H1 (cell line): ENCODE measurements around the gene HSPA1B. TPM values are rescaled to one million over a fixed set of nuclear protein-coding genes. Genes with fewer than 3 reads are reported as not detected.
A peak's percentile ranks its signal among the peaks of the same experiment; 100 is the strongest.

Experiments used
- CTCF ChIA-PET: fragments of 300-600 bp; sonication (Branson Sonifier 250); formaldehyde crosslinking; loops from one replicate; lab custom pipeline; 2021; ENCODE audit not compliant: partially characterized antibody; lab: Charles Lee
- POLR2A ChIA-PET: fragments of 300-600 bp; sonication (Branson Sonifier 250); formaldehyde crosslinking; loops from one replicate; lab custom pipeline; 2021; ENCODE audit warnings: inconsistent platforms; ENCODE audit not compliant: partially characterized antibody; lab: Charles Lee
- DNase-seq, 2 experiments: peaks; one replicate each; pipeline versions ENCODE4 v3.0.0 to v3.0.0-alpha.2; 2010 to 2022; ENCODE audit warnings: low spot score in 2 of 2, low read depth in 1 of 2, mixed read lengths in 1 of 2
- FAIRE-seq: peaks from 2 replicates; lab custom pipeline; 2011; peaks lifted over from hg19 to GRCh38; lab: Jason Lieb, UNC
- H2AFZ ChIP-seq: 2 replicates; pipeline ENCODE4 v1.8.1; 2012; ENCODE audit warnings: low read length, inconsistent platforms
- H2AK5ac ChIP-seq: 2 replicates; pipeline ENCODE4 v1.6.1; 2013; ENCODE audit warnings: low read depth, low read length
- H2BK120ac ChIP-seq: replicated peaks from 2 replicates; pipeline ENCODE3; 2013; ENCODE audit warnings: low read depth, low read length, inconsistent platforms
- H2BK12ac ChIP-seq: 2 replicates; pipeline ENCODE4 v1.6.1; 2013; ENCODE audit warnings: low read depth, low read length
- H2BK15ac ChIP-seq: 2 replicates; pipeline ENCODE4 v1.6.1; 2013; ENCODE audit warnings: low read length
- H2BK20ac ChIP-seq: 2 replicates; pipeline ENCODE4 v1.6.1; 2013; ENCODE audit warnings: low read length
- H2BK5ac ChIP-seq: 2 replicates; pipeline ENCODE4 v1.6.1; 2013; ENCODE audit warnings: low read depth, low read length
- H3K14ac ChIP-seq: 2 replicates; pipeline ENCODE4 v1.6.1; 2013; ENCODE audit warnings: inconsistent platforms; ENCODE audit not compliant: insufficient read length
- H3K18ac ChIP-seq: 2 replicates; pipeline ENCODE4 v1.6.1; 2013; ENCODE audit warnings: low read length; ENCODE audit errors: extremely low read depth
- H3K23ac ChIP-seq: 2 replicates; pipeline ENCODE4 v1.6.1; 2013; ENCODE audit warnings: inconsistent platforms; ENCODE audit not compliant: insufficient read length
- H3K23me2 ChIP-seq: 2 replicates; pipeline ENCODE4 v1.6.1; 2013; ENCODE audit warnings: low read depth, low read length
- H3K27ac ChIP-seq: 2 replicates; pipeline ENCODE4 v1.6.1; 2011; ENCODE audit warnings: low read depth, low read length, inconsistent platforms
- H3K27me3 ChIP-seq, 4 experiments: replicated peaks in 1 of 4; 1 replicate in 1 of 4; 2 replicates in 3 of 4; pipeline versions ENCODE4 v1.6.1 to v1.8.1; 2011 to 2013; ENCODE audit warnings: low read length in 3 of 4, mild to moderate bottlenecking in 3 of 4, inconsistent platforms in 2 of 4, mixed read lengths in 2 of 4, moderate library complexity in 1 of 4; ENCODE audit not compliant: control insufficient read depth in 3 of 4, insufficient read depth in 3 of 4; ENCODE audit errors: extremely low read depth in 1 of 4
- H3K36me3 ChIP-seq, 4 experiments: 2 replicates each; pipeline versions ENCODE4 v1.6.1 to v1.8.1; 2011 to 2013; ENCODE audit warnings: mild to moderate bottlenecking in 4 of 4, low read length in 3 of 4, moderate library complexity in 2 of 4, control low read depth in 1 of 4, inconsistent platforms in 1 of 4; ENCODE audit not compliant: insufficient read depth in 4 of 4, control insufficient read depth in 2 of 4
- H3K4ac ChIP-seq: replicated peaks from 2 replicates; pipeline ENCODE3; 2013; ENCODE audit warnings: low read length, low read depth, mixed read lengths, inconsistent platforms; ENCODE audit not compliant: insufficient read length
- H3K4me1 ChIP-seq, 4 experiments: replicated peaks in 1 of 4; 1 replicate in 1 of 4; 2 replicates in 3 of 4; pipeline versions ENCODE4 v1.6.1 to v1.8.1; 2011 to 2013; ENCODE audit warnings: low read length in 3 of 4, inconsistent platforms in 2 of 4, mixed read lengths in 1 of 4; ENCODE audit not compliant: insufficient read depth in 4 of 4, control insufficient read depth in 3 of 4
- H3K4me2 ChIP-seq, 2 experiments: 2 replicates each; pipeline versions ENCODE4 v1.6.1 to v1.8.1; 2011 to 2013; ENCODE audit warnings: low read depth in 2 of 2, low read length in 2 of 2, control low read depth in 1 of 2, inconsistent platforms in 1 of 2, mild to moderate bottlenecking in 1 of 2; ENCODE audit not compliant: insufficient read depth in 1 of 2
- H3K4me3 ChIP-seq, 4 experiments: fragments of 200-600, 300-600 bp in 1 of 4; sonication (generic), shearing (Covaris generic), sonication (Bioruptor Twin) in 1 of 4; 2 replicates each; pipeline versions ENCODE4 v1.5.1 to v1.8.1; 2011 to 2016; ENCODE audit warnings: low read length in 4 of 4, low read depth in 3 of 4, control low read depth in 2 of 4, inconsistent platforms in 2 of 4, mild to moderate bottlenecking in 2 of 4, mixed read lengths in 1 of 4, moderate library complexity in 1 of 4; ENCODE audit not compliant: insufficient read depth in 2 of 4; ENCODE audit errors: extremely low read depth in 1 of 4
- H3K56ac ChIP-seq: replicated peaks from 2 replicates; pipeline ENCODE3; 2013; ENCODE audit warnings: low read depth, mild to moderate bottlenecking, mixed read lengths, low read length, inconsistent platforms; ENCODE audit not compliant: insufficient read length
- H3K79me1 ChIP-seq: 2 replicates; pipeline ENCODE4 v1.6.1; 2013; ENCODE audit warnings: low read depth, low read length, control low read depth
- H3K79me2 ChIP-seq, 2 experiments: 2 replicates each; pipeline versions ENCODE4 v1.6.1 to v1.8.1; 2012 to 2013; ENCODE audit warnings: low read length in 2 of 2, mild to moderate bottlenecking in 2 of 2, inconsistent platforms in 1 of 2; ENCODE audit not compliant: insufficient read depth in 2 of 2, control insufficient read depth in 1 of 2
- H3K9ac ChIP-seq, 4 experiments: replicated peaks in 1 of 4; 1 replicate in 1 of 4; 2 replicates in 3 of 4; pipeline versions ENCODE4 v1.6.1 to v1.8.1; 2011 to 2013; ENCODE audit warnings: low read depth in 3 of 4, low read length in 3 of 4, control low read depth in 2 of 4, mild to moderate bottlenecking in 2 of 4, moderate library complexity in 2 of 4, inconsistent platforms in 1 of 4; ENCODE audit errors: extremely low read depth in 1 of 4
- H3K9me3 ChIP-seq, 2 experiments: 2 replicates each; pipeline versions ENCODE4 v1.6.1 to v1.8.1; 2012 to 2013; ENCODE audit warnings: mild to moderate bottlenecking in 2 of 2, moderate library complexity in 2 of 2, control low read depth in 1 of 2, inconsistent platforms in 1 of 2, low read depth in 1 of 2, low read length in 1 of 2, mixed read lengths in 1 of 2; ENCODE audit not compliant: insufficient read depth in 2 of 2
- H4K20me1 ChIP-seq, 2 experiments: replicated peaks in 1 of 2; 2 replicates each; pipeline versions ENCODE3 to v1.8.1; 2011 to 2013; ENCODE audit warnings: inconsistent platforms in 2 of 2, low read length in 2 of 2, mild to moderate bottlenecking in 1 of 2; ENCODE audit not compliant: insufficient read depth in 2 of 2, control insufficient read depth in 1 of 2
- H4K5ac ChIP-seq: 2 replicates; pipeline ENCODE4 v1.6.1; 2013; ENCODE audit warnings: low read length, low read depth, mixed read lengths, inconsistent platforms; ENCODE audit not compliant: insufficient read length
- H4K8ac ChIP-seq: 2 replicates; pipeline ENCODE4 v1.8.0; 2013; ENCODE audit warnings: mild to moderate bottlenecking, moderate library complexity, low read length, inconsistent platforms; ENCODE audit not compliant: insufficient read depth; ENCODE audit errors: extremely low read depth
- H4K91ac ChIP-seq: replicated peaks from 2 replicates; pipeline ENCODE3; 2013; ENCODE audit warnings: low read length, mixed read lengths, inconsistent platforms; ENCODE audit not compliant: insufficient read length
- JUN ChIP-seq: IDR thresholded peaks from 2 replicates; pipeline ENCODE4 v1.6.1; 2011; ENCODE audit warnings: low read depth, mild to moderate bottlenecking, improper control_type of control experiment, low read length
- POLR2AphosphoS5 ChIP-seq: IDR thresholded peaks from 2 replicates; pipeline ENCODE4 v1.6.1; 2011; ENCODE audit warnings: low read depth, low read length
- WGBS, 2 experiments: shearing (Covaris generic) in 1 of 2; methylation state at CpG; one replicate each; pipeline versions ENCODE4 v1.1.6 to v1.1.7; 2013 to 2015; ENCODE audit warnings: low lambda C conversion rate in 2 of 2, mixed read lengths in 2 of 2, inconsistent platforms in 1 of 2, low coverage in 1 of 2, missing lambda C conversion rate in 1 of 2; ENCODE audit not compliant: insufficient replicate concordance in 2 of 2, insufficient coverage in 1 of 2, insufficient read length in 1 of 2; ENCODE audit errors: extremely low coverage in 1 of 2, missing lambda C conversion rate in 1 of 2; 5-methylcytosine and 5-hydroxymethylcytosine counted together
- polyA plus RNA-seq, 7 experiments: library from polyadenylated mRNA; depleted of rRNA in 3 of 7; stranded (reverse) in 5 of 7; unstranded in 2 of 7; fragments of >200 nt in 5 of 7; fragments of 200-250 nt in 2 of 7; gene quantifications; 1 replicate in 5 of 7; 2 replicates in 1 of 7; 4 replicates in 1 of 7; pipeline versions ENCODE4 v1.2.1 to v1.2.3, GENCODE V29; 2011 to 2013; ENCODE audit warnings: missing spikeins in 2 of 7, mixed read lengths in 2 of 7
- total RNA-seq: library from RNA; stranded (reverse); fragmentation: NEBNext Ultra II Directional; extraction: Animal tissue kit (Norgen Biotek cat#: 25700); gene quantifications from 2 replicates; pipeline ENCODE4 v1.2.1, GENCODE V29; 2021

The HSPA1B gene
- total and polyA plus RNA-seq, 2 of the 8 experiments (the other 6 are each of a cell fraction or from before 2014, with no cell fraction given): 36.6 to 76.6 TPM

DNA sequence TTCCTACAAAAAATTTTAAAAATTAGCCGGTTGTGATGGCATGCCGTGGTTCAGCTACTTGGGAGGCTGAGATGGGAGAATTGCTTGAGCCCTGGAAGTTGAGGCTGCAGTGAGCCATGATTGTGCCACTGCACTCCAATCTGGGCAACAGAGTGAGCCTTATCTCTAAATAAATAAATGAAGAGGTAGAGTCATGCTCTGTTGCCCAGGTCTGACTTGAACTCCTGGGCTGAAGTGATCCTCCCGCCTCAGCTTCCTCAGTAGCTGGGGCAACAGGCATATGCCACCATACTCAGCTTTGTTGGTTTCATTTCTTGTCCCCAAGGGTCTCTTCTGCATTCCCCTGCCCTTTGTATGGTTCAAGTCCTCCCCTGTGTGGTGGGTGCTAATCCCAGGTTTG lies 17.0 kb downstream of the HSPA1B start:
- H2BK5ac ChIP-seq: no peak overlapping the region
- H4K20me1 ChIP-seq: peaks cover 3 to 4% of the 10 kb centered on the region in 2 experiments
- CTCF ChIA-PET: interaction anchor here (0.6 to 1.9 kb wide), 4 partner anchors 13 to 75 kb away, joined by 3 to 5 read pairs (median 4); no protein-coding TSS in a partner anchor
- no peak overlapping the region for H3K4ac ChIP-seq
- no peak overlapping the region for H2BK120ac ChIP-seq
- no peak overlapping the region for H3K18ac ChIP-seq
- H3K79me1 ChIP-seq: no peaks in the 10 kb centered on the region
- no peaks in the 10 kb centered on the region for H3K27me3 ChIP-seq
- DNase-seq (no peak), FAIRE-seq (no peak)
- H2AFZ ChIP-seq: no peak overlapping the region
- no peak overlapping the region for H3K23ac ChIP-seq
- H3K27ac ChIP-seq: no peak overlapping the region
- WGBS, 2 experiments: 93% methylated on average over 3 of the region's 3 CpGs; no CpG with 5 or more reads in 1 of the 2 experiments
- no peak overlapping the region for H2BK15ac ChIP-seq
- H3K79me2 ChIP-seq: no peaks in the 10 kb centered on the region
- no peak overlapping the region for H2AK5ac ChIP-seq
- no peak overlapping the region for H3K4me2 ChIP-seq
- H3K14ac ChIP-seq: no peak overlapping the region
- H3K56ac ChIP-seq: no peak overlapping the region
- H4K91ac ChIP-seq: no peak overlapping the region
- POLR2A ChIA-PET: interaction anchor here (0.6 to 12.6 kb wide), 16 partner anchors 8 to 115 kb away, joined by 3 to 189 read pairs (median 4); partner anchors contain the start of genes DDAH2, HSPA1A, HSPA1B and HSPA1L
- H3K9ac ChIP-seq: no peak overlapping the region
- H2BK20ac ChIP-seq: no peak overlapping the region
- H4K5ac ChIP-seq: no peak overlapping the region
- H3K9me3 ChIP-seq: no peaks in the 10 kb centered on the region
- H3K4me3 ChIP-seq: no peak overlapping the region
- TF ChIP-seq POLR2AphosphoS5 (peak; percentile 28; the same call in 1 of the 2 replicates), JUN (no peak)
- peaks cover 10 to 35% (median 16%) of the 10 kb centered on the region in 4 experiments for H3K36me3 ChIP-seq
- H3K4me1 ChIP-seq: no peaks in the 10 kb centered on the region
- no peaks in the 10 kb centered on the region for H3K23me2 ChIP-seq
- no peak overlapping the region for H2BK12ac ChIP-seq
- no peak overlapping the region for H4K8ac ChIP-seq
